Esophagus muscularis mucosa (tissue), 4 donors: Measurements from ENCODE around the gene HDAC4. TPM values are rescaled to one million over a fixed set of nuclear protein-coding genes. Genes with fewer than 3 reads are reported as not detected.

Experiments
- DNase-seq: peaks from one replicate; pipeline ENCODE4 v3.0.0-alpha.2; 2017; ENCODE audit errors: extremely low spot score
- H3K27ac ChIP-seq, 4 donors: fragments of 200-600 bp; sonication (generic); replicated peaks in 1 of 4; 1 replicate in 3 of 4; 2 replicates in 1 of 4; pipeline ENCODE4 v1.5.1; 2016 to 2019; ENCODE audit warnings: mild to moderate bottlenecking in 1 of 4
- H3K27me3 ChIP-seq, 4 donors: fragments of 200-600 bp; sonication (generic); one replicate each; pipeline versions ENCODE4 v1.5.1 to v1.6.0; 2016 to 2019
- H3K36me3 ChIP-seq, 4 donors: fragments of 200-600 bp; sonication (generic); one replicate each; pipeline ENCODE4 v1.5.1; 2016 to 2019
- H3K4me1 ChIP-seq, 4 donors: fragments of 200-600 bp; sonication (generic); one replicate each; pipeline ENCODE4 v1.5.1; 2016 to 2019
- H3K4me3 ChIP-seq, 4 donors: fragments of 200-600 bp; sonication (generic); 1 replicate in 2 of 4; 2 replicates in 2 of 4; pipeline ENCODE4 v1.5.1; 2016 to 2019; ENCODE audit warnings: mild to moderate bottlenecking in 4 of 4, moderate library complexity in 1 of 4
- H3K9me3 ChIP-seq, 4 donors: fragments of 200-600 bp; sonication (generic); 1 replicate in 3 of 4; 2 replicates in 1 of 4; pipeline ENCODE4 v1.5.1; 2016 to 2019
- CTCF ChIP-seq, 3 experiments: fragments of 200-600 bp in 2 of 3; fragments of 450-650 bp in 1 of 3; sonication (generic) in 2 of 3; IDR thresholded peaks; one replicate each; pipeline ENCODE4 v1.5.1; 2017 to 2019; ENCODE audit warnings: antibody characterized with exemption in 3 of 3, mild to moderate bottlenecking in 2 of 3, moderate library complexity in 1 of 3
- EP300 ChIP-seq: sonication (generic); formaldehyde crosslinking; IDR thresholded peaks from one replicate; pipeline ENCODE4 v1.6.1; 2017; ENCODE audit warnings: antibody characterized with exemption
- POLR2A ChIP-seq: fragments of 450-650 bp; IDR thresholded peaks from one replicate; pipeline ENCODE4 v1.6.1; 2017; ENCODE audit warnings: antibody characterized with exemption, moderate library complexity, mild to moderate bottlenecking, low read depth
- POLR2AphosphoS5 ChIP-seq, 2 donors: sonication (generic); formaldehyde crosslinking; IDR thresholded peaks; one replicate each; pipeline ENCODE4 v1.6.1; 2017; ENCODE audit warnings: antibody characterized with exemption in 2 of 2
- WGBS: methylation state at CpG from one replicate; pipeline ENCODE4 v1.1.5; 2018; 5-methylcytosine and 5-hydroxymethylcytosine counted together
- intact Hi-C: fragments of 100-400 bp; cut with DNase I; formaldehyde crosslinking; loops from one replicate; pipeline ENCODE4 v1.15.1; 2023
- total RNA-seq, 4 donors: library from RNA; depleted of rRNA; stranded (reverse); fragments of >200 nt; gene quantifications; one replicate each; pipeline versions ENCODE4 v1.1.0 to v1.2.1, GENCODE V29; 2016

The HDAC4 gene
- total RNA-seq, 4 donors from 2014 or later, result 59.4 to 119 (median 76.1) TPM

GRCh38 chr2:239225371-239225851 is 175.4 kb downstream of the HDAC4 start:
- no peaks in the 10 kb centered on the region for H3K36me3 ChIP-seq
- intact Hi-C loops, result no loop called here
- H3K4me1 ChIP-seq, result peaks cover 78 to 94% (median 86%) of the 10 kb centered on the region in 4 donors

DNA sequence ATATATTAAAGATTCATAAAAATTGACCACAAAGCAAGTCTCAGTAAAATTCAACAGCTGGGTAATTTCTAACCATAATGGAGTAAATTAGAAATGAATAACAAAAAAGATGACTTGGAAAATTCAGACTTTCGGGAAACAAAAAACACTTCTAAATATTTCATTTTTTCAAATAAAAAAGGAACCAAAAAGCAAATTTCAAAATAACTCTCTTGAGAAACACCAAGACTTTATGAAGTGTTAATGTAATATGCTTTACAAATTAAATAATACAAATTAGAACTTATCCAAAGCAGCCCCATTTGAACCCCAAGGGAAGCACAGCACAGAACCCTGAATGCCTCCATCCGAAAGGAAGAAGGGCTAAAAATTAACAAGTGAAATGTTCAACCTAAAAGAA is 175.9 kb downstream of the HDAC4 start:
- 55% methylated on average over 2 of the region's 2 CpGs for WGBS
- peak overlapping the region; percentile 86 to 94 (median 90) for H3K27ac ChIP-seq

More at GRCh38 chr2:239225371-239225851, 175.4 kb downstream of the HDAC4 start:
- peak overlapping the region in 2 of 4 donors; percentile 6 to 21 for H3K4me3 ChIP-seq
- no peaks in the 10 kb centered on the region for H3K9me3 ChIP-seq
- no peaks in the 10 kb centered on the region for H3K27me3 ChIP-seq
- no peak for DNase-seq
- WGBS, result 58% methylated on average over 13 of the region's 13 CpGs
- peak overlapping the region; percentile 86 to 94 (median 90) for H3K27ac ChIP-seq
- no peak for TF ChIP-seq CTCF (IDR thresholded peaks at IDR 0.05)
- no peak for TF ChIP-seq EP300
- TF ChIP-seq POLR2AphosphoS5 (IDR thresholded peaks at IDR 0.05), result no peak
- no peak for TF ChIP-seq POLR2A

DNA sequence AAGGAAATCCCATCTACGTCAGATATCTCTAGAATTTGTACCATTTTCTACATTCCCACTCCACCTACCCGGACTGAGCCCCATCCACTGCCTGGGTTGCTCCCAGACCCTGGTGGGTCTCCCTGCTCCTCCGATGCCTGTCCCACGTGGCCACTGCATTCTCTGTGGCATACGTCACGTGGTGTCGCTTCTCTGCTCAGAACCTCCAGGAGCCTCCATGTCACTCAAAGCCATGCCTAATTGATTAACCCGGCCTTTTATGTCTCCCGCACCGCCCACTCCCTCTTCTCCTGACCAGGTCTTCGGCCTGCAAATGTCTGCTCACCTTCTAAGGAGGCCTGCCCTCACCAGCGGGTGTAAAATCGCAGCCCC is 176.6 kb downstream of the HDAC4 start:
- TF ChIP-seq CTCF (IDR thresholded peaks at IDR 0.05), result no peak
- TF ChIP-seq POLR2A, result no peak
- TF ChIP-seq EP300, result no peak
- no peak for TF ChIP-seq POLR2AphosphoS5 (IDR thresholded peaks at IDR 0.05)

More for the DNA sequence above, 175.9 kb downstream of the HDAC4 start:
- no peak for TF ChIP-seq POLR2A
- TF ChIP-seq EP300, result no peak
- no peak for TF ChIP-seq CTCF (IDR thresholded peaks at IDR 0.05)
- TF ChIP-seq POLR2AphosphoS5 (IDR thresholded peaks at IDR 0.05), result no peak
- H3K27me3 ChIP-seq, result no peaks in the 10 kb centered on the region
- no peaks in the 10 kb centered on the region for H3K36me3 ChIP-seq
- peaks cover 77 to 96% (median 88%) of the 10 kb centered on the region in 4 donors for H3K4me1 ChIP-seq
- no peaks in the 10 kb centered on the region for H3K9me3 ChIP-seq
- DNase-seq, result no peak
- no peak overlapping the region for H3K4me3 ChIP-seq
- intact Hi-C loops, result no loop called here

DNA sequence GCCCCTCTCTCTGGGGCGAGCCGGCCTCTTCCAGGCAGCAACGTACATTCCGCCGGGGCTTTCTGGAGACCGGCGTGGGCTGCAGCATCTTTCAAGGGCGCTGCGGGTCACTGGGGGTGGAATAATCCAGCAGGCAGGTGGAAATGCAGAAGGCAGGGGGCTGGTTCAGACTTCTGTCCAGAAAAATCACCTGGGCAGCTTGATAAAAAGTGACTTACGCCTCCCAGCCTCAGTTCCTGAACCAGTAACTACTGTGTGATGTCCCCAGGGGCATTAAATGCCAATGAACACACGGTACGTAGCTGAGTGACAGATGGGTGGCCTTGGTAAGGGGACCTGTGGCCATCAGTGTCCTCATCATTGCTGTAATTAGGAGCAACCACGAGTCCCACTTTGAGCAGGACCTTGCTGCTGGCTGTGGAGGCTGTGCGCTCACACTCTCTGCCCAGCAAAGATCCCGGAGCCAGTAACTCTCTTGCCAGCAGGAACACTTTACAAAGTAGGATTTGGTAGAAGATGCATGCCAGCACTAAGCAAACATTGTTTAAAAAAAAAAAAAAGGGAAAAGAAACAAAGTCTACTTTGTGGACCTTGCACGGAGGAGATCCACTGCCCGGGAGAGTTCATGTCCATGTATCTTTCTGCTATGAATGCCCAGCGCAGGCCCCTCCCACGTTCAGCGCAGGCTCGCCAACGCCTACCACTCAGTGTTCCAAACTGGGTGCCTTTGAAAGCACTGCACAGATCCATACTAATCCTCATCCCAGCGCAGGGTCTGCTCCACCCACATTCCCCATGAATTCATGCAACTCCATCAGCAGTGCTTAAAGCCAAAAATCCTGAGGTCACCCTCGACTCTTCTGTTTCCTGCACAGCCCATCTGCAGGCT is 177.3 kb downstream of the HDAC4 start:
- Histone ChIP-seq H3K27me3 (no peaks in the 10 kb centered on the region), H3K36me3 (no peaks in the 10 kb centered on the region), H3K4me1 (peaks cover 70 to 92% (median 91%) of the 10 kb centered on the region in 4 donors), H3K27ac (peak overlapping the region; percentile 86 to 94 (median 90)), H3K9me3 (no peaks in the 10 kb centered on the region), H3K4me3 (peak overlapping the region; percentile 28 to 39 (median 35))
- intact Hi-C loops, result no loop called here
- DNase-seq, result no peak
- TF ChIP-seq CTCF (IDR thresholded peaks at IDR 0.05), result no peak
- no peak for TF ChIP-seq EP300
- peak in 1 of 2 donors; percentile 66 for TF ChIP-seq POLR2AphosphoS5 (IDR thresholded peaks at IDR 0.05)
- no peak for TF ChIP-seq POLR2A
- WGBS, result 32% methylated on average over 23 of the region's 24 CpGs

More for the DNA sequence above, 176.6 kb downstream of the HDAC4 start:
- Histone ChIP-seq H3K27ac (peak overlapping the region; percentile 86 to 94 (median 90)), H3K4me1 (peaks cover 70 to 94% (median 91%) of the 10 kb centered on the region in 4 donors), H3K9me3 (no peaks in the 10 kb centered on the region), H3K36me3 (no peaks in the 10 kb centered on the region), H3K27me3 (no peaks in the 10 kb centered on the region), H3K4me3 (peak overlapping the region in 1 of 4 donors; percentile 39)
- intact Hi-C loops, result no loop called here
- no peak for DNase-seq
- 72% methylated on average over 13 of the region's 13 CpGs for WGBS
